Measurements from ENCODE around the gene NKX3-2. TPM values are rescaled to one million over a fixed set of nuclear protein-coding genes. Genes with fewer than 3 reads are reported as not detected.

Gene NKX3-2
- total RNA-seq, 2 donors from 2014 or later, result 0.11 to 1.5 TPM

- Mint-ChIP-seq H3K27ac (no peak overlapping the region), H3K4me3 (no peak overlapping the region), H3K27me3 (ENCODE audit: insufficient read depth) (peaks cover 92% of the 10 kb centered on the region), H3K36me3 (ENCODE audit: low read depth) (no peaks in the 10 kb centered on the region), H3K9me3 (no peaks in the 10 kb centered on the region), H3K4me1 (peaks cover 8% of the 10 kb centered on the region)
- Histone ChIP-seq H3K36me3 (ENCODE audit: control insufficient read depth, insufficient read depth, low read length) (no peaks in the 10 kb centered on the region), H3K9me3 (ENCODE audit: control insufficient read depth, low read length) (no peaks in the 10 kb centered on the region), H3K9ac (ENCODE audit: extremely low read depth, low read length, poor library complexity, severe bottlenecking) (no peak overlapping the region), H3K4me1 (ENCODE audit: control insufficient read depth, insufficient read depth, low read length) (no peaks in the 10 kb centered on the region), H3K27ac (ENCODE audit: low read depth, low read length) (no peak overlapping the region), H3K4me3 (ENCODE audit: low read length) (no peak overlapping the region), H3K27me3 (ENCODE audit: control insufficient read depth, insufficient read depth, low read length, poor library complexity, severe bottlenecking) (peaks cover 99% of the 10 kb centered on the region)
- no peak for DNase-seq
- TF ChIP-seq, protein P1, sequence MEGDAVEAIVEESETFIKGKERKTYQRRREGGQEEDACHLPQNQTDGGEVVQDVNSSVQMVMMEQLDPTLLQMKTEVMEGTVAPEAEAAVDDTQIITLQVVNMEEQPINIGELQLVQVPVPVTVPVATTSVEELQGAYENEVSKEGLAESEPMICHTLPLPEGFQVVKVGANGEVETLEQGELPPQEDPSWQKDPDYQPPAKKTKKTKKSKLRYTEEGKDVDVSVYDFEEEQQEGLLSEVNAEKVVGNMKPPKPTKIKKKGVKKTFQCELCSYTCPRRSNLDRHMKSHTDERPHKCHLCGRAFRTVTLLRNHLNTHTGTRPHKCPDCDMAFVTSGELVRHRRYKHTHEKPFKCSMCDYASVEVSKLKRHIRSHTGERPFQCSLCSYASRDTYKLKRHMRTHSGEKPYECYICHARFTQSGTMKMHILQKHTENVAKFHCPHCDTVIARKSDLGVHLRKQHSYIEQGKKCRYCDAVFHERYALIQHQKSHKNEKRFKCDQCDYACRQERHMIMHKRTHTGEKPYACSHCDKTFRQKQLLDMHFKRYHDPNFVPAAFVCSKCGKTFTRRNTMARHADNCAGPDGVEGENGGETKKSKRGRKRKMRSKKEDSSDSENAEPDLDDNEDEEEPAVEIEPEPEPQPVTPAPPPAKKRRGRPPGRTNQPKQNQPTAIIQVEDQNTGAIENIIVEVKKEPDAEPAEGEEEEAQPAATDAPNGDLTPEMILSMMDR (conservative IDR thresholded peaks at IDR 0.05), result no peak
- 63 to 75% methylated on average over 2 to 6 of the region's 6 CpGs for WGBS, 2 experiments (ENCODE audit: insufficient coverage in 1 of 2, insufficient read length in 1 of 2)
Measured at GRCh38 chr4:13536607-13537006, 7.7 kb downstream of the NKX3-2 start.

- no peaks in the 10 kb centered on the region for H3K36me3 ChIP-seq (ENCODE audit: control insufficient read depth, insufficient read depth, low read length)
- H3K27ac ChIP-seq (ENCODE audit: low read depth, low read length), result no peak overlapping the region
- no peak overlapping the region for H3K9ac ChIP-seq (ENCODE audit: extremely low read depth, low read length, poor library complexity, severe bottlenecking)
- Mint-ChIP-seq H3K27me3 (ENCODE audit: insufficient read depth) (peaks cover 88% of the 10 kb centered on the region), H3K27ac (no peak overlapping the region), H3K4me1 (peaks cover 15% of the 10 kb centered on the region), H3K36me3 (ENCODE audit: low read depth) (no peaks in the 10 kb centered on the region), H3K4me3 (peak overlapping the region; percentile 46), H3K9me3 (no peaks in the 10 kb centered on the region)
- H3K4me3 ChIP-seq (ENCODE audit: low read length), result no peak overlapping the region
- no peaks in the 10 kb centered on the region for H3K9me3 ChIP-seq (ENCODE audit: control insufficient read depth, low read length)
- H3K4me1 ChIP-seq (ENCODE audit: control insufficient read depth, insufficient read depth, low read length), result no peaks in the 10 kb centered on the region
- TF ChIP-seq, protein P1 (conservative IDR thresholded peaks at IDR 0.05), result peak; percentile 52
- H3K27me3 ChIP-seq (ENCODE audit: control insufficient read depth, insufficient read depth, low read length, poor library complexity, severe bottlenecking), result peaks cover 99% of the 10 kb centered on the region
- 34 to 36% methylated on average over 22 to 39 of the region's 39 CpGs for WGBS, 2 experiments (ENCODE audit: insufficient coverage in 1 of 2, insufficient read length in 1 of 2)
- peak; percentile 77 for DNase-seq
Measured at GRCh38 chr4:13535708-13536361, 8.5 kb downstream of the NKX3-2 start.

- no peak overlapping the region for H3K4me3 ChIP-seq (ENCODE audit: low read length)
- H3K4me3 Mint-ChIP-seq, result peak overlapping the region; percentile 46
- peaks cover 23% of the 10 kb centered on the region for H3K4me1 Mint-ChIP-seq
- TF ChIP-seq, protein P1 (conservative IDR thresholded peaks at IDR 0.05), result no peak
- H3K9me3 ChIP-seq (ENCODE audit: control insufficient read depth, low read length), result no peaks in the 10 kb centered on the region
- H3K4me1 ChIP-seq (ENCODE audit: control insufficient read depth, insufficient read depth, low read length), result no peaks in the 10 kb centered on the region
- no peak overlapping the region for H3K9ac ChIP-seq (ENCODE audit: extremely low read depth, low read length, poor library complexity, severe bottlenecking)
- H3K27ac ChIP-seq (ENCODE audit: low read depth, low read length), result no peak overlapping the region
- H3K36me3 ChIP-seq (ENCODE audit: control insufficient read depth, insufficient read depth, low read length), result no peaks in the 10 kb centered on the region
- H3K27ac Mint-ChIP-seq, result no peak overlapping the region
- H3K36me3 Mint-ChIP-seq (ENCODE audit: low read depth), result no peaks in the 10 kb centered on the region
- peaks cover 99% of the 10 kb centered on the region for H3K27me3 ChIP-seq (ENCODE audit: control insufficient read depth, insufficient read depth, low read length, poor library complexity, severe bottlenecking)
- 50 to 100% methylated on average over 1 to 18 of the region's 18 CpGs for WGBS, 2 experiments (ENCODE audit: insufficient coverage in 1 of 2, insufficient read length in 1 of 2)
- H3K9me3 Mint-ChIP-seq, result no peaks in the 10 kb centered on the region
- DNase-seq, result peak; percentile 53
- H3K27me3 Mint-ChIP-seq (ENCODE audit: insufficient read depth), result peaks cover 88% of the 10 kb centered on the region
Measured at GRCh38 chr4:13535118-13535517, 9.2 kb downstream of the NKX3-2 start.
